TTC549 (cell line): ENCODE results near the gene FERD3L.

Experiments used
- FAIRE-seq: peaks from 2 replicates; lab custom pipeline; 2012; peaks lifted over from hg19 to GRCh38; lab: Jason Lieb, UNC

Gene FERD3L

GRCh38 chr7:19117091-19117869 lies 27.9 kb downstream of the FERD3L start, which contains the start of gene TWIST1:
TWIST1 (minus strand) TSS chr7:19117636; CDS start chr7:19117321, 315 bp downstream.
- FAIRE-seq = no peak

- no peak for FAIRE-seq
Measured at GRCh38 chr7:19116121-19117090, 28.8 kb downstream of the FERD3L start.

- no peak for FAIRE-seq
Measured at GRCh38 chr7:19114551-19114855, 30.7 kb downstream of the FERD3L start.

- FAIRE-seq = no peak
Measured at GRCh38 chr7:19113855-19114550, 31.2 kb downstream of the FERD3L start.

- no peak for FAIRE-seq
Measured at GRCh38 chr7:19113002-19113350, 32.2 kb downstream of the FERD3L start.

GRCh38 chr7:19112274-19113001 lies 32.8 kb downstream of the FERD3L start:
- no peak for FAIRE-seq

GRCh38 chr7:19111474-19112273 lies 33.5 kb downstream of the FERD3L start:
- FAIRE-seq = no peak

- no peak for FAIRE-seq
Measured at GRCh38 chr7:19110776-19111175, 34.4 kb downstream of the FERD3L start.

- FAIRE-seq = no peak
Measured at GRCh38 chr7:19110026-19110730, 35.0 kb downstream of the FERD3L start.

- FAIRE-seq = no peak
Measured at GRCh38 chr7:19109000-19109946, 35.9 kb downstream of the FERD3L start.

- FAIRE-seq = no peak
Measured at GRCh38 chr7:19107356-19108146, 37.7 kb downstream of the FERD3L start.

- FAIRE-seq = no peak
Measured at GRCh38 chr7:19107081-19107355, 38.2 kb downstream of the FERD3L start.

- no peak for FAIRE-seq
Measured at GRCh38 chr7:19106241-19107080, 38.8 kb downstream of the FERD3L start.

- FAIRE-seq = no peak
Measured at GRCh38 chr7:19105546-19105945, 39.7 kb downstream of the FERD3L start.

GRCh38 chr7:19104811-19105210 lies 40.4 kb downstream of the FERD3L start:
- FAIRE-seq = no peak

GRCh38 chr7:19102884-19103283 lies 42.3 kb downstream of the FERD3L start:
- no peak for FAIRE-seq

- no peak for FAIRE-seq
Measured at GRCh38 chr7:19101909-19102308, 43.3 kb downstream of the FERD3L start.

- no peak for FAIRE-seq
Measured at GRCh38 chr7:19101472-19101871, 43.7 kb downstream of the FERD3L start.
